Mammary epithelial cell (primary cell): ENCODE measurements around the gene PRKCA.

Source experiments
- CTCF ChIP-seq, 2 donors: IDR thresholded peaks in 1 of 2; conservative IDR thresholded peaks in 1 of 2; 2 replicates each; pipeline ENCODE4 v1.5.1; 2011 to 2012; ENCODE audit warnings: inconsistent platforms in 2 of 2, low read length in 2 of 2, mild to moderate bottlenecking in 2 of 2, control low read depth in 1 of 2, low read depth in 1 of 2; ENCODE audit not compliant: insufficient read depth in 1 of 2; ENCODE audit errors: extremely low read depth in 1 of 2
- EZH2 ChIP-seq: IDR thresholded peaks from 2 replicates; pipeline ENCODE4 v1.6.1; 2012; ENCODE audit warnings: low read length, inconsistent platforms, borderline replicate concordance

- TF ChIP-seq CTCF (conservative IDR thresholded peaks at IDR 0.05 in 1 of 2, IDR thresholded peaks at IDR 0.05 in 1 of 2; ENCODE audit: extremely low read depth in 1 of 2, insufficient read depth in 1 of 2, low read depth in 1 of 2, low read length in 2 of 2), result no peak
- no peak for TF ChIP-seq EZH2
These were observed 476.3 kb downstream of the PRKCA start for GRCh38 chr17:66778531-66779236.
